ENCODE results near the gene KRTAP21-1.

DNA sequence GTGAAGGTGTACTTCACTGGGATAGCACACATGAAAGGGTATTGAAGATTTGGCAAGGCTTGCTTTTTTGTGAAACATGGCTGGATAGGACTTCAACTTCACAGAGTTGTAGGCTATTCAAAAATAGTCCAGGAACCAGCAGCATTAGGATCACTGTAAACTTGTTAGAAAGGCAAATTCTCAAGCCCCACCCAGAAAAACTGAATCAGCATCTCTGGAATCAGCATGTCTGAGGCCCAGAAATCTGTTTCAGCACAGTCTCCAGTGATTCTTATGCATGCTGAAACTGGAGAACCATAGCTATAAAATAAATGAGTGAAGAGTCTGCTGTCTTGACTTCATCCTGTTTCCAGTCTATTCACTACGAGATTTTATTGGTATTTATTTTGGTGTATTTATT, 28.5 kb downstream of the KRTAP21-1 start:
- TF ChIP-seq, protein P1, sequence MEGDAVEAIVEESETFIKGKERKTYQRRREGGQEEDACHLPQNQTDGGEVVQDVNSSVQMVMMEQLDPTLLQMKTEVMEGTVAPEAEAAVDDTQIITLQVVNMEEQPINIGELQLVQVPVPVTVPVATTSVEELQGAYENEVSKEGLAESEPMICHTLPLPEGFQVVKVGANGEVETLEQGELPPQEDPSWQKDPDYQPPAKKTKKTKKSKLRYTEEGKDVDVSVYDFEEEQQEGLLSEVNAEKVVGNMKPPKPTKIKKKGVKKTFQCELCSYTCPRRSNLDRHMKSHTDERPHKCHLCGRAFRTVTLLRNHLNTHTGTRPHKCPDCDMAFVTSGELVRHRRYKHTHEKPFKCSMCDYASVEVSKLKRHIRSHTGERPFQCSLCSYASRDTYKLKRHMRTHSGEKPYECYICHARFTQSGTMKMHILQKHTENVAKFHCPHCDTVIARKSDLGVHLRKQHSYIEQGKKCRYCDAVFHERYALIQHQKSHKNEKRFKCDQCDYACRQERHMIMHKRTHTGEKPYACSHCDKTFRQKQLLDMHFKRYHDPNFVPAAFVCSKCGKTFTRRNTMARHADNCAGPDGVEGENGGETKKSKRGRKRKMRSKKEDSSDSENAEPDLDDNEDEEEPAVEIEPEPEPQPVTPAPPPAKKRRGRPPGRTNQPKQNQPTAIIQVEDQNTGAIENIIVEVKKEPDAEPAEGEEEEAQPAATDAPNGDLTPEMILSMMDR (IDR thresholded peaks at IDR 0.05) = no peak
- TF ChIP-seq POLR2AphosphoS5 (IDR thresholded peaks at IDR 0.05) = no peak
- TF ChIP-seq POLR2A (IDR thresholded peaks at IDR 0.05) = no peak
- no peak for TF ChIP-seq EP300 (IDR thresholded peaks at IDR 0.05)

All from gastroesophageal sphincter (tissue), 3 donors.